Stimulated activated memory B cell treated with anti-CD40 and anti-IgM and Interleukin-4, amounts not matched to agents 10 μg/mL and 1 μg/mL and 100 μg/mL, for 72 hours (primary cell): ENCODE data around the gene THOP1.
"Not testable (repeated sequence)": the region's sequence is repeated elsewhere in the genome, so short reads cannot be mapped to it uniquely, and the experiment has no call there.

Experiments used
- ATAC-seq: fragments of 150-1000 bp; cut with Tn5 transposase; 2 replicates; pipeline ENCODE4 v1.10.0; 2021
- H3K27ac Mint-ChIP-seq: one replicate; pipeline ENCODE4 v1.8.0; 2022; ENCODE audit warnings: mild to moderate bottlenecking, mixed read lengths
- H3K27me3 Mint-ChIP-seq: one replicate; pipeline ENCODE4 v1.8.0; 2022; ENCODE audit warnings: mixed read lengths
- H3K36me3 Mint-ChIP-seq: one replicate; pipeline ENCODE4 v1.8.0; 2022; ENCODE audit warnings: mixed read lengths
- H3K4me1 Mint-ChIP-seq: one replicate; pipeline ENCODE4 v1.8.0; 2022; ENCODE audit warnings: mixed read lengths
- H3K4me3 Mint-ChIP-seq: one replicate; pipeline ENCODE4 v1.8.0; 2022; ENCODE audit warnings: mild to moderate bottlenecking, moderate library complexity, mixed read lengths
- H3K9me3 Mint-ChIP-seq: one replicate; pipeline ENCODE4 v1.8.0; 2022; ENCODE audit warnings: mixed read lengths

THOP1 gene

DNA sequence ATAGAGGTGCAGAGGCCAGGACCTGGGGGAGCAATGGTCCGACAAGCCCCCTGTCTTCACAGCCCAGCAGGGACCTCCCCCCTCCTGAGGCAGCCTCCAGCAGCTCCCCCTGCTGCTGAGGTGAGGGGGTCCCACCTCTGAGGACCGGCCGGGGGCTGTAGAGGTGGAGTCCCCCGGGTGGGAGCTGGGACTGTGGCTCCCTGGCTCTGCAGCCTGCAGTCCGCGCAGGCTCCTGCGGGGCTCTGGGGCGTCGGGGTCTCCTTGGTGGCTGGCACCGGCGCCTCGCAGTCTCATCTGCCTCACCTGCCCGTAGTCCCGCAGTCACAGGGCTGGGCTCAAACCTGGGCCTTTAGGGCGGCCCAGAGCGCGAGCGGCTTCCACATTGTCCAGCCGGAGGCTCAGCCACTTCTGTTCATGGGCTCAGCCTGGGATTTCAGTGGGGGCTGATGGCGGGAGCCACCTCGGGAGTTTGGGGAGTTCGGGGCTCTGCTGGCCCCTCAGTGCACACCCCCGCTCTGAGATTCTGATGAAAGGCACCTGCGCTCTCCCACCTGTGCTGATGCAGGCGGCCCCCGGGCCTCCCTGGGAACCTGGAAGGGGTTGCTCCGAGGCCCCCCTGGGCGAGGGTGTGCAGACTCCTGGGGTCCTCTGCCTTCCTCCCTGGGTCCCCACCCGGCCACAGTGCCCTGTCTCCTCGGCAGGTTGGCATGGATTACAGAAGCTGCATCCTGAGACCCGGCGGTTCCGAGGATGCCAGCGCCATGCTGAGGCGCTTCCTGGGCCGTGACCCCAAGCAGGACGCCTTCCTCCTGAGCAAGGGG lies 27.3 kb downstream of the THOP1 start:
- Mint-ChIP-seq H3K9me3 (peaks cover 5% of the 10 kb centered on the region), H3K36me3 (peaks cover 33% of the 10 kb centered on the region), H3K27ac (no peak overlapping the region), H3K4me1 (peaks cover 6% of the 10 kb centered on the region), H3K4me3 (no peak overlapping the region), H3K27me3 (no peaks in the 10 kb centered on the region)
- ATAC-seq = no peak

DNA sequence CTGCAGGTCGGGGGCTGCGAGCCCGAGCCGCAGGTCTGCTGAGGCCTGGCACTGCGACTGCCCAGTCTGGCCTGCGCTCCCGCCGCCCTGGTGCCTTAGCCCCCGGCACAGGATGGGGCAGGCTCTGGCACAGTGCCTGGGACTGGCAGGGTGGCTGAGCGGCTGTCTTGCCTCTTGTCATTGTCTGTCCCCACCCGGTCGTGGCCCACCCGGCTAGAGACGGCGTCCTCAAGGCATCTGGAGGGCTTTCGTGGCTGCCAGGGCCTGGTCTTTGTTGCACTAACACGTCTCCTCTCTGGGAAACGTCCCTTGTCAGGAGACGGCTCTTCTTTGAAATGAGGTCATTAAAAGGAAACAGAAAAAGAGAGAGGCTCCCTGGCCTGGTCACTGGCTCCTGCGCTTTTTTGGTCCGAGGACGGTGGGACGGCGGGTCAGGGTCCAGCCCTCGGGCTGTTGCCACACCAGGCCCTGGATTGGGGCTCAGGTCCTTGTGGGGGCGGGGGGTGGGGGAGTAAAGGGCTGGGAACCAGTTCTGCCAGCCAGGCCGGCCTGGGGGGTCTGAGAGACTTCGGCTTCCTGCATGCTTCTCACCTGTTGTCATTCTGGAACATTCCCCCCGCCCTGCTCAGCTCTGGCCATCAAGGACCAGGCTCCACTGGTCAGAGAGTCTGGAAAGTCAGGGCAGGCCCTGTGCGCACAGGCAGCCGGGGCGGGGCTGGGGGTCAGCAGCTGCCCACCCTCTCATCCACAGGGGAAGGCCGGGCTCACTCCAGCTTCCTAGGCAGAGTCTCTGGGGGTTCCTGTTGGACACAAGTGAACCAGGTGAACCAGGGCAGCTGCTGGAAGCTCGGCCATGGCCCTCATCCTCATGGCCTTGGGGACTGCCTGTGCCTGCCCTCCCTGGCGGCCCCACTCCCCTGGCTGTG lies 28.2 kb downstream of the THOP1 start:
- H3K27ac Mint-ChIP-seq = no peak overlapping the region
- H3K36me3 Mint-ChIP-seq = peaks cover 32% of the 10 kb centered on the region
- no peak overlapping the region for H3K4me3 Mint-ChIP-seq
- peaks cover 8% of the 10 kb centered on the region for H3K4me1 Mint-ChIP-seq
- ATAC-seq = no peak
- peaks cover 5% of the 10 kb centered on the region for H3K9me3 Mint-ChIP-seq
- no peaks in the 10 kb centered on the region for H3K27me3 Mint-ChIP-seq

DNA sequence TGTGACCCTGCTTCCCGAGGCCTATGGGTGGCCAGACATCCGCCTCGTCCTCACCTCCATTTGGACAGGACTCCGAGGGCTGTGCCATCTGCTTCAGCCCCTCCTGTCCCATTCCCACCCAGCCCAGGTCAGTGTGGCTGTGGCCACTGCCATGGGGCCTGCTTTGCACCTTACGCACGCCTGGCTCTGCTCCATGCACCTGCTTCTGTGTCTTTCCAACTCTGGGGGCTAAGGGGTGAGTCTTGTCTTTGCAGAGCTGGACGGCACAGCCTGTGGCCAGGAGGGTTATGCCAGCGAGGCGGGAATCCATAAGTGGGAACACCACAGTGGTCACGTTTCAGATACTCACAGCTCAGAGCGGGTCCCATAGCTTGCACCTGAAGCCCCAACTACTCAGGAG lies 29.1 kb downstream of the THOP1 start:
- peaks cover 23% of the 10 kb centered on the region for H3K36me3 Mint-ChIP-seq
- no peak for ATAC-seq
- no peak overlapping the region for H3K27ac Mint-ChIP-seq
- H3K4me1 Mint-ChIP-seq = peaks cover 12% of the 10 kb centered on the region
- no peaks in the 10 kb centered on the region for H3K27me3 Mint-ChIP-seq
- H3K9me3 Mint-ChIP-seq = peaks cover 5% of the 10 kb centered on the region
- no peak overlapping the region for H3K4me3 Mint-ChIP-seq

DNA sequence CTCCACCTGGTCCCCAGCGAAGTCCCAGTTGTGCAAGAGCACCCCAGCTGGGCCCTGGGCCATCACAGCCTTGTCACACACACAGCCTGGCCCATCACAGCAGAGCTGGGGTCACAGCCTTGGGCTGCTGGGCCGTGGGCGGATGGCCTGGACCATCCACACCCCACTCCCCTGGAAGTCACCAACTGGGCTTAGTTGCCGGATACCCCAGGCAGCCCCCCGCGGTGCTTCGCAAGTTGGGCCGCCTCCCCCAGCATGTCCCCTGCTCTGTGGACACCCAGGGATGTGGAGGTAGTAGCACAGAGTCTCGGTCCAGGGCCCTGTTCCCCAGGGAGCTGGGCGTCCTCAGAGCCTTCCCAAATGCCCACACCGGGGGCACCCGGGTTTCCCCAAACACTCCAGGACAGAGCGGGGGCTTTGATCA lies 29.9 kb downstream of the THOP1 start:
- no peak for ATAC-seq
- Mint-ChIP-seq H3K4me1 (peaks cover 12% of the 10 kb centered on the region), H3K27me3 (no peaks in the 10 kb centered on the region), H3K36me3 (peaks cover 20% of the 10 kb centered on the region), H3K4me3 (no peak overlapping the region), H3K9me3 (peaks cover 5% of the 10 kb centered on the region), H3K27ac (no peak overlapping the region)

DNA sequence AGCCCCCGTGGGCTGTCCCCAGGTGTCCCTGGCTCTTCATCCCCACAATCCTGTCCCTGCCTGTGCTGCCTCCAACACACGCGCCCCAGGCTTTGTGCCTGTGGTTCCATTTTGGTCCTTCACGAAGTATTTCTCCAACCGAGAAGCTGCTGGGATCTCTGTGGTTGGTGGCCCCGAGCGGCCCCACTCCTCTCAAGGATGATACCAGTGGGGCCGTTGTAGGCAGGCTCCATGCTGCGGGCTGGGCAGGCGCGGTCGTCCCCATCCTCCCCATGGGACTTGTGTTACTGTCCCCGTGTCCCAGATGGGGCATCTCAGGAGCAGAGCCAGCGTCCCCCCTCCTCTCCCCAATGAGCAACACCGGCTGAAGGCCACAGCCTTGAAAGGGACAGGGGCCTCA lies 30.6 kb downstream of the THOP1 start:
- ATAC-seq = no peak
- no peaks in the 10 kb centered on the region for H3K27me3 Mint-ChIP-seq
- H3K4me1 Mint-ChIP-seq = peaks cover 14% of the 10 kb centered on the region
- peaks cover 5% of the 10 kb centered on the region for H3K9me3 Mint-ChIP-seq
- no peak overlapping the region for H3K4me3 Mint-ChIP-seq
- peaks cover 20% of the 10 kb centered on the region for H3K36me3 Mint-ChIP-seq
- no peak overlapping the region for H3K27ac Mint-ChIP-seq

DNA sequence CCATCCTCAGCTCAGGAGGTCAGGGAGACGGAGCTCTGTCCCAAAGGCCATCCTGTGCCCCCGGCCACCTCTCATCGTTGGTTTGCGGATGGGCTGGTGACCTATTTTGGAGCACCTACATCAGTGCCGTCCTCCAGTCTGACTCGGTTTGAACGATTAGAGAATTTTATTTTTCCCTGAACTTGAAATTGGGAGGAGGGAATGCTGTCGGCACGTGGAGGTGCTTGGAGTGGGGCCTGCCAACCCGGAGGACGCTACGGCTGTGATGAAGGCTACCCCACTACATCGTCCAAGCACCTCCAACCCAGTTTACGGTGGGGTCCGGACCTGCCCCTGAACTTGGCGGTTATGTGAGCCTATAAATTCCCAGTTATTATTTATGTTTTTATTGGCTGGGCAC lies 31.3 kb downstream of the THOP1 start:
- Mint-ChIP-seq H3K27ac (no peak overlapping the region), H3K36me3 (peaks cover 16% of the 10 kb centered on the region)
- no peak for ATAC-seq

DNA sequence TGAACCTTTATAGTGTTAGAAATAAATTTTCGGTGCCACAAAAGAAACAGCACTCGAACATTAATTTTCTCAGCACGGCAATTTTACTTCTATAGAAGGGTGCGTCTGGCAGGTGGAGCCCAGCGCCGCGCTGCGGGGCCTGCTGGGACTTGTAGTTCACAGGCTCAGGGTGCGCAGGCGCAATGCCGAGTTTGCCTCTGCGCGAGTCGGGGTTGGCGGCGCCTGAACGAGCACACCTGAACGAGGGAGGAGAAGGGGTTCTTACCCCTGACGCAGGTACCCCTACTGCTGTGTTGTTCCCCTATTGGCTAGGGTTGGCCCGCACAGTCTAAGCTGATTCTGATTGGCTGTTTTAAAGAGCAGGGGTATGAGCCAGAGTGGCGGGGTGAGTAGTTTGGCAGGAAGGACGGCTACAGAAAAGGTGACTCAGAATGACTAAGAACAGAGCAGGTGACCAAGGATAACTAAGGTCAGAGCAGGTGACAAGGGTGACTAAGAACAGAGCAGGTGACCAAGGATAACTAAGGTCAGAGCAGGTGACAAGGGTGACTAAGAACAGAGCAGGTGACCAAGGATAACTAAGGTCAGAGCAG lies 32.0 kb downstream of the THOP1 start:
- not testable (repeated sequence) for H3K27me3 Mint-ChIP-seq, ATAC-seq, H3K9me3 Mint-ChIP-seq, H3K4me3 Mint-ChIP-seq
- Mint-ChIP-seq H3K4me1 (peaks cover 23% of the 10 kb centered on the region), H3K36me3 (peaks cover 15% of the 10 kb centered on the region), H3K27ac (peak overlapping the region; percentile 66)

More for the DNA sequence above, 31.3 kb downstream of the THOP1 start:
- peaks cover 20% of the 10 kb centered on the region for H3K4me1 Mint-ChIP-seq
- H3K4me3 Mint-ChIP-seq = no peak overlapping the region
- no peaks in the 10 kb centered on the region for H3K27me3 Mint-ChIP-seq
- peaks cover 5% of the 10 kb centered on the region for H3K9me3 Mint-ChIP-seq

DNA sequence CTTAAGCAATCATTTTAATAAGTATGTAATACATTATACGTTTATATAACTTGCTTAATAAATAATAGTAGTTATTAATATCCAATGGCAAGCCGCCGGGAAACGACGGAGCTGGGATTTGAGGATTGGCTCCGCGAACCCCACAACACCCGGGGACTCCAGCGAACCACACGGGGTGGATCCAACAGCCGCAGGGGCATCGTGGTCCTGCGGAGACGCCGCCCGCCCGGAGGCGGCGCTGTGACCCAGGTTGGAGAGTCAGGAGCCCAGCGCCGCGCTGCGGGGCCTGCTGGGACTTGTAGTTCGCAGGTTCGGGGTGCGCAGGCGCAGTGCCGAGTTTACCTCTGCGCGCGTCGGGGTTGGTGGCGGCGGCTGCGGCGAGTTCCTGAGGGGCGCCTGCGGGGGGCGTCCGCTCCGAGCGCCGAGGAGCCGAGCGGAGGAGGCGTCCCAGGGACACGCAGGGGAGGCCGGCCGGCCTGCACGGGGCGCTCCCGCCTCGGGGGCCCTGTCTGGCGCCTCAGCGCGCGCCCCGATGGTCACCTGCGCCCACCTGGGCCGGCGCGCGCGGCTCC lies 34.3 kb downstream of the THOP1 start, which contains the start of gene ZNF554:
TSS of gene ZNF554 (plus strand) at position 329 of the 572 bp plus-strand sequence. CDS start at position 533, 204 bp downstream.
- H3K4me1 Mint-ChIP-seq = peaks cover 23% of the 10 kb centered on the region
- peak; percentile 96 for ATAC-seq
- peaks cover 5% of the 10 kb centered on the region for H3K9me3 Mint-ChIP-seq

DNA sequence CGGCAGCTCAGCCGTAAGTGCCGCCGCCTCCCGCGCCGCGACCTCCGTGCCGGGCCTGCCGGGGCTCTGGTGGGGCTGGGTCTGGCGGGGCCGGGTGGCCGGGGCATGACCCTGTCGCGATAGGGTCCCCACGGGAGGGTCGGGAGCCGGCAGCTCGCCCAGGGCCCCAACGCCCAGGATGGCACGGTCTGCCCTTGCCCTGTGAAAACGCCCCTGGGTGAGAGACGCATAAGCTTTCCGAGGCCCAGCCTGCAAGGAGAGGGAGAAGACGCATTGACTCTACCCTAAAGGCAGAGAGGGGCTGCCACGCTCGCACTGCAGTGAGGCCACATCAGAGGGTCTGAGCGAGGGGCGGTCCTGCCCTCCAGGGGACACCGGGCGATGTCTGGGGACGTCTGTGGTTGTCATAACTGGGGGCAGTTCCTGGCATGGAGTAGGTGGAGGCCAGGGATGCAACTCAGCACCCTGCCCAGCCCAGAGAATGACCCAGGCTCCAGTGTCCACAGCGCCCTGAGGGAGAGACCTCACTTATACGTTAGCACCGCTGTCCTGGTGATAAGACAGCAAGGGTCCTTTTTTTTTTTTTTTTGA lies 34.9 kb downstream of the THOP1 start:
- no peak for ATAC-seq
- Mint-ChIP-seq H3K4me3 (peak overlapping the region; percentile 80), H3K4me1 (peaks cover 23% of the 10 kb centered on the region), H3K36me3 (peaks cover 15% of the 10 kb centered on the region), H3K27ac (peak overlapping the region; percentile 75), H3K27me3 (no peaks in the 10 kb centered on the region), H3K9me3 (peaks cover 5% of the 10 kb centered on the region)

More for the DNA sequence above, 34.3 kb downstream of the THOP1 start, which contains the start of gene ZNF554:
- Mint-ChIP-seq H3K36me3 (peaks cover 11% of the 10 kb centered on the region), H3K4me3 (peak within 1 kb of the TSS; percentile 85), H3K27ac (peak within 1 kb of the TSS; percentile 75), H3K27me3 (no peaks in the 10 kb centered on the region)

DNA sequence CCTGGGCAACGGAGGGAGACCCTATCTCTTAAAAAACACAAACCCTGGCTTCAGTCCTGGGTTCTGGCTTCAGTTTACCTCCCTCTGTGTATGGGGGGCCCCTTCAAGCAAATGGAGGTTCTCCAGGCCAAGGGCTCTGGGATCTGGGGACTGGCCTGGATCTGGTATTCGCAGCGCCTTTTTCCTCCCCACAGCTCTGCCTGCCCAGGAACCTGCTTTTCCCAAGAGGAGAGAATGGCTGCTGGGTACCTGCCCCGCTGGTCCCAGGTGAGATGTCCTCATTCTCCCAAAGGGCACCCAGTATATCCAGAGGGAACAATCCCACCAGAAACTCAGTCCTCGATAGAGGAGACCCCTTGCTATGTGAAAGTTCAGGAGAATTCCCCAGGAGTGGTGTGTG lies 37.5 kb downstream of the THOP1 start:
- ATAC-seq = no peak
- peaks cover 3% of the 10 kb centered on the region for H3K9me3 Mint-ChIP-seq
- H3K4me1 Mint-ChIP-seq = peaks cover 22% of the 10 kb centered on the region
- H3K27ac Mint-ChIP-seq = no peak overlapping the region
- H3K36me3 Mint-ChIP-seq = peaks cover 23% of the 10 kb centered on the region
- no peaks in the 10 kb centered on the region for H3K27me3 Mint-ChIP-seq
- H3K4me3 Mint-ChIP-seq = no peak overlapping the region

DNA sequence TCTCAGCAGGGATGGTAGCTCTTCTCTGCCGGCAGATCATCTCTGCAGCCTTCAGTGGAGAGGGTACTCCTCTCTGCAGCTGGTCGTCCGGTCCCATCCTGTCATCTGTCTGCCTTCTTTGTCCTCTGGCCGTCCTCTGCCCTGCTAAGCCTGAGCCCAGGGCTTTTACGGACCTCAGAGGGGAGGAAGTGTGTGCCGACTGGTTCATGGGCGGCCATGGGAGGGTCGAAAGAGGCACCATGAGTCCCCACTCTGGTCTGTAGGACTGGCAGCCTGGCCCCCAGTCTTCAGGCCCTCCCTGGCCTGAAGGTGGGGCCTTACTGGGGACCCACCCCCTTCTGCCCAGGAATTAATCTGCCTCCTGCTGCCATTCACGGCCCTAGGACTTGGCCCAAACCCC lies 38.3 kb downstream of the THOP1 start:
- Mint-ChIP-seq H3K27ac (no peak overlapping the region), H3K36me3 (peaks cover 31% of the 10 kb centered on the region), H3K4me3 (no peak overlapping the region), H3K27me3 (no peaks in the 10 kb centered on the region), H3K4me1 (peaks cover 19% of the 10 kb centered on the region), H3K9me3 (peaks cover 4% of the 10 kb centered on the region)
- no peak for ATAC-seq

DNA sequence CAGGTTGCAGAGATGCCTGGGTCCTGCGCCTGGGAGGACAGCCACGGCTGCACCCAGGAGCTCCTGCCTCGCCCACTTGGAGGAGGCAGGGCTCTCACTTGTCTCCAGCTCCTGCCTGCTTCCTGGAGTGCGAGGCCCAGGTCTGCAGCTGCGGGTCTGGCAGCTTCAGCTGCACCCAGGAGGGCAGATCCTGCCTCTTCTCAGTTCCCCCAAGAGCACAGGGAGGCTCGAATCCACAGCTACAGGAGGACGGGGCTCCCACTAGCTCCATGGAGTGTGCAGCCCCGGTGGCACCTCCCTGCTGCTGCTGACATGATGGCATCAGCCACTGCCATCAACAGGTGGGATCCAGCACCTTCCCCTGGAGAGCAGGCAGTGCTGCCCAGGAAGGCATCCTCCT lies 38.8 kb downstream of the THOP1 start:
- Mint-ChIP-seq H3K27ac (no peak overlapping the region), H3K4me1 (peaks cover 16% of the 10 kb centered on the region), H3K9me3 (peaks cover 4% of the 10 kb centered on the region), H3K27me3 (no peaks in the 10 kb centered on the region), H3K36me3 (peaks cover 34% of the 10 kb centered on the region), H3K4me3 (no peak overlapping the region)
- no peak for ATAC-seq

DNA sequence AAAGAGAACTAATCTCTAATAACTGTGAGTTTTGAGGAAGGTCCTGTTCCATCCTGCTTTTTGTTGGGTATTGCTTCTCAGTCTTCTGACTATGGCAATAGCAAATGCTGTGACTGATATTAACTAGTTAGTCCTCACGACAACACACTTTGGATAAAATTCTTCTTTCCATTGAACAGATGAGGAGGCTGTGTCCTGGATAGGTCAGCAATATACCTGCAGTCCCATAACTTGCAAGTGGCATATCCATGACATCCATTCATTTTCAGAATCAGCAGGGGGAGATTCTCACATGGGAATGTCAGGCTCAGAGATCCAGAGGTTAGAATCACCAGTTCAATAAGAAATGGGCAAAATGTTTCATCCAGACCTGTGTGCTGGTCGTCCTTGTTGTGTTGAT lies 41.7 kb downstream of the THOP1 start:
- Mint-ChIP-seq H3K4me3 (no peak overlapping the region), H3K36me3 (peaks cover 51% of the 10 kb centered on the region), H3K9me3 (peaks cover 10% of the 10 kb centered on the region), H3K27me3 (no peaks in the 10 kb centered on the region), H3K27ac (no peak overlapping the region), H3K4me1 (peaks cover 5% of the 10 kb centered on the region)
- no peak for ATAC-seq

DNA sequence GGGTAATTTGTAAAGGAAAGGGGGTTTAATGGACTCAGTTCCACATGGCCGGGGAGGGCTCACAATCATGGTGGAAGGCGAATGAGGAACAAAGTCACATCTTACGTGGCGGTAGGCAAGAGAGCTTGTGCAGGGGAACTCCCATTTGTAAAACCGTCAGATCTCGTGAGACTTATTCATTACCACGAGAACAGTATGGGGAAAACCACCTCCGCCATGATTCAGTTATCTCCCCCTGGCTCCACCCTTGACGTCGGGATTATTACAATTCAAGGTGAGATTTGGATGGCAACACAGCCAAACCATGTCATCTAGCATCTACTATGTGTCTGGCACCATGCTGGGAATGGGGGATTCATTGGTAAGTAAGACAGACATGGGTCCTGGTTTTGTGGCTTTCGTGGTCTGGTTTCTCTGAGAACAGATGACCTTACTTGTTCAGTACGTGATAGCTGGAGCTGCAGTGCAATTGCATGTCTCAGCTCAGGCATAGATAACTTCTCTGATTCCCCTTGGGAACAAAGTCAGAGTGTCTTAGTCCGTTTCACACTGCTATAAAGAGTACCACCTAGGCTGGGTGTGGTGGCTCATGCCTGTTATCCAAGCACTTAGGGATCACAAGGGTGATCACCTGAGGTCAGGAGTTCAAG lies 42.7 kb downstream of the THOP1 start:
- H3K4me3 Mint-ChIP-seq = no peak overlapping the region
- peaks cover 13% of the 10 kb centered on the region for H3K9me3 Mint-ChIP-seq
- H3K27me3 Mint-ChIP-seq = no peaks in the 10 kb centered on the region
- peaks cover 5% of the 10 kb centered on the region for H3K4me1 Mint-ChIP-seq
- H3K27ac Mint-ChIP-seq = peak overlapping the region; percentile 5
- H3K36me3 Mint-ChIP-seq = peaks cover 61% of the 10 kb centered on the region
- peak; percentile 51 for ATAC-seq
